IPS DF 6.9 (cell line): ENCODE results near the gene ORM2.

Experiments used
- DNase-seq: peaks from one replicate; pipeline ENCODE4 v3.0.0-alpha.2; 2013; ENCODE audit warnings: low read depth, low spot score
- H3K27ac ChIP-seq: one replicate; pipeline ENCODE4 v1.5.1; 2013; ENCODE audit warnings: low read length, control low read depth
- H3K27me3 ChIP-seq: 2 replicates; pipeline ENCODE4 v1.6.1; 2013; ENCODE audit warnings: mild to moderate bottlenecking, low read length; ENCODE audit not compliant: control insufficient read depth, insufficient read depth
- H3K36me3 ChIP-seq: 2 replicates; pipeline ENCODE4 v1.6.1; 2013; ENCODE audit warnings: low read length; ENCODE audit not compliant: control insufficient read depth, insufficient read depth
- H3K4me1 ChIP-seq: 2 replicates; pipeline ENCODE4 v1.6.1; 2013; ENCODE audit warnings: low read length; ENCODE audit not compliant: control insufficient read depth, insufficient read depth
- H3K4me3 ChIP-seq: 2 replicates; pipeline ENCODE4 v1.5.1; 2013; ENCODE audit warnings: mild to moderate bottlenecking, low read length
- H3K9me3 ChIP-seq: 2 replicates; pipeline ENCODE4 v1.6.1; 2013; ENCODE audit warnings: low read length, inconsistent platforms; ENCODE audit not compliant: control insufficient read depth, insufficient read depth
- WGBS: extraction: QIAGEN DNeasy Blood & Tissue Kit; methylation state at CpG from one replicate; pipeline ENCODE4 v1.1.7; 2013; ENCODE audit warnings: mixed read lengths, missing lambda C conversion rate; ENCODE audit not compliant: insufficient read length, insufficient coverage; 5-methylcytosine and 5-hydroxymethylcytosine counted together

ORM2 gene

GRCh38 chr9:114304416-114305188 is 25.1 kb upstream of the ORM2 start:
- Histone ChIP-seq H3K4me3 (no peak overlapping the region), H3K27me3 (no peaks in the 10 kb centered on the region), H3K36me3 (peaks cover 2% of the 10 kb centered on the region; the same call in 1 of the 2 replicates), H3K27ac (no peak overlapping the region), H3K4me1 (no peaks in the 10 kb centered on the region; the same call in 1 of the 2 replicates), H3K9me3 (no peaks in the 10 kb centered on the region)
- no CpG with 5 or more reads among the region's 10 CpGs for WGBS
- DNase-seq: no peak

- no CpG with 5 or more reads among the region's 6 CpGs for WGBS
- Histone ChIP-seq H3K27me3 (no peaks in the 10 kb centered on the region), H3K4me3 (no peak overlapping the region), H3K36me3 (0 out of 2 replicates have a peak, but pooled peaks cover 2% of the 10 kb centered on the region), H3K9me3 (no peaks in the 10 kb centered on the region), H3K4me1 (no peaks in the 10 kb centered on the region; the same call in 1 of the 2 replicates), H3K27ac (no peak overlapping the region)
- DNase-seq: no peak
Observed at GRCh38 chr9:114307899-114308267, 21.8 kb upstream of the ORM2 start.

- Histone ChIP-seq H3K27me3 (no peaks in the 10 kb centered on the region), H3K9me3 (no peaks in the 10 kb centered on the region), H3K27ac (no peak overlapping the region), H3K36me3 (0 out of 2 replicates have a peak, but pooled peaks cover 2% of the 10 kb centered on the region), H3K4me1 (no peaks in the 10 kb centered on the region; the same call in 1 of the 2 replicates), H3K4me3 (no peak overlapping the region)
- no CpG with 5 or more reads among the region's 13 CpGs for WGBS
- no peak for DNase-seq
Observed at GRCh38 chr9:114308361-114308950, 21.2 kb upstream of the ORM2 start.

GRCh38 chr9:114309096-114309495 is 20.6 kb upstream of the ORM2 start:
- no peak overlapping the region for H3K4me3 ChIP-seq
- H3K27me3 ChIP-seq: no peaks in the 10 kb centered on the region
- H3K9me3 ChIP-seq: no peaks in the 10 kb centered on the region
- H3K36me3 ChIP-seq: 0 out of 2 replicates have a peak, but pooled peaks cover 2% of the 10 kb centered on the region
- H3K27ac ChIP-seq: no peak overlapping the region
- no peaks in the 10 kb centered on the region; the same call in 1 of the 2 replicates for H3K4me1 ChIP-seq
- no peak for DNase-seq
- no CpG with 5 or more reads among the region's 13 CpGs for WGBS

GRCh38 chr9:114310471-114311450 is 18.9 kb upstream of the ORM2 start:
- Histone ChIP-seq H3K27me3 (no peaks in the 10 kb centered on the region), H3K4me1 (no peaks in the 10 kb centered on the region; the same call in 1 of the 2 replicates), H3K27ac (no peak overlapping the region), H3K36me3 (0 out of 2 replicates have a peak, but pooled peaks cover 2% of the 10 kb centered on the region), H3K4me3 (no peak overlapping the region), H3K9me3 (no peaks in the 10 kb centered on the region)
- DNase-seq: no peak
- no CpG with 5 or more reads among the region's 22 CpGs for WGBS

GRCh38 chr9:114311571-114312512 is 17.8 kb upstream of the ORM2 start:
- H3K4me1 ChIP-seq: no peaks in the 10 kb centered on the region; the same call in 1 of the 2 replicates
- WGBS: 100% methylated on average over 1 of the region's 28 CpGs
- H3K36me3 ChIP-seq: 0 out of 2 replicates have a peak, but pooled peaks cover 2% of the 10 kb centered on the region
- no peak overlapping the region for H3K27ac ChIP-seq
- DNase-seq: no peak
- H3K27me3 ChIP-seq: no peaks in the 10 kb centered on the region
- no peaks in the 10 kb centered on the region for H3K9me3 ChIP-seq
- H3K4me3 ChIP-seq: no peak overlapping the region

- H3K4me3 ChIP-seq: no peak overlapping the region
- no peaks in the 10 kb centered on the region for H3K27me3 ChIP-seq
- no peaks in the 10 kb centered on the region; the same call in 1 of the 2 replicates for H3K4me1 ChIP-seq
- DNase-seq: no peak
- no peaks in the 10 kb centered on the region for H3K9me3 ChIP-seq
- no CpG with 5 or more reads among the region's 8 CpGs for WGBS
- H3K27ac ChIP-seq: no peak overlapping the region
- H3K36me3 ChIP-seq: 0 out of 2 replicates have a peak, but pooled peaks cover 2% of the 10 kb centered on the region
Observed at GRCh38 chr9:114312513-114312875, 17.2 kb upstream of the ORM2 start.

GRCh38 chr9:114313186-114313585 is 16.5 kb upstream of the ORM2 start:
- Histone ChIP-seq H3K27ac (no peak overlapping the region), H3K9me3 (no peaks in the 10 kb centered on the region), H3K4me1 (no peaks in the 10 kb centered on the region; the same call in 1 of the 2 replicates), H3K36me3 (no peaks in the 10 kb centered on the region), H3K27me3 (no peaks in the 10 kb centered on the region), H3K4me3 (no peak overlapping the region)
- no peak for DNase-seq
- no CpG with 5 or more reads among the region's 8 CpGs for WGBS

GRCh38 chr9:114314256-114314867 is 15.3 kb upstream of the ORM2 start:
- H3K9me3 ChIP-seq: no peaks in the 10 kb centered on the region
- H3K36me3 ChIP-seq: no peaks in the 10 kb centered on the region
- no peak for DNase-seq
- H3K27ac ChIP-seq: no peak overlapping the region
- H3K4me1 ChIP-seq: no peaks in the 10 kb centered on the region; the same call in 1 of the 2 replicates
- H3K27me3 ChIP-seq: no peaks in the 10 kb centered on the region
- H3K4me3 ChIP-seq: no peak overlapping the region
- WGBS: no CpG with 5 or more reads among the region's 7 CpGs
